Suprapubic skin (tissue), 4 donors: ENCODE data around the gene OSBPL6.

Source experiments
- EP300 ChIP-seq: sonication (generic); formaldehyde crosslinking; IDR thresholded peaks from one replicate; pipeline ENCODE4 v1.6.1; 2017; ENCODE audit warnings: antibody characterized with exemption
- POLR2AphosphoS5 ChIP-seq, 3 donors: sonication (generic); formaldehyde crosslinking; IDR thresholded peaks; one replicate each; pipeline ENCODE4 v1.6.1; 2017; ENCODE audit warnings: antibody characterized with exemption in 3 of 3
- TF ChIP-seq, protein P1 (sequence below), 2 donors: fragments of 200-600 bp in 1 of 2; fragments of 450-650 bp in 1 of 2; sonication (generic) in 1 of 2; IDR thresholded peaks; one replicate each; pipeline ENCODE4 v1.5.1; 2016 to 2019; ENCODE audit warnings: antibody characterized with exemption in 2 of 2, mild to moderate bottlenecking in 1 of 2, moderate library complexity in 1 of 2

DNA sequence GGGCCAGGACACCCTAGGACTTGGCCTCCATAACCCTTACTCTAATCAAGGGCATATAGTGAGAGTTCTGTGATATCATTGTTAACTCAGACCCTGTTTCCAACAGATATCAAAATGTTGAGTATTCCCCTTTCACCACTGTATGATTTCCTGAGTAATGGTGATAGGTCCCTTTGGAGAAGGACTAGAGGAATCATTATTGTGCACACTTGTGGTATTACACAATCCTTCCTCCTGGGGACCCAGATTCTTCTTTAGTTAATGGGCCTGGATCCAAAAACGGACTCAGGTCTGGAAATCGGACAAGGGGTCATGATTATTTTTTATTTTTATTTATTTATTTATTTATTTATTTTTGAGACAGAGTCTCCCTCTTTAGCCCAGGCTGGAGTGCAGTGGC, 233.1 kb downstream of the OSBPL6 start:
- TF ChIP-seq, protein P1, sequence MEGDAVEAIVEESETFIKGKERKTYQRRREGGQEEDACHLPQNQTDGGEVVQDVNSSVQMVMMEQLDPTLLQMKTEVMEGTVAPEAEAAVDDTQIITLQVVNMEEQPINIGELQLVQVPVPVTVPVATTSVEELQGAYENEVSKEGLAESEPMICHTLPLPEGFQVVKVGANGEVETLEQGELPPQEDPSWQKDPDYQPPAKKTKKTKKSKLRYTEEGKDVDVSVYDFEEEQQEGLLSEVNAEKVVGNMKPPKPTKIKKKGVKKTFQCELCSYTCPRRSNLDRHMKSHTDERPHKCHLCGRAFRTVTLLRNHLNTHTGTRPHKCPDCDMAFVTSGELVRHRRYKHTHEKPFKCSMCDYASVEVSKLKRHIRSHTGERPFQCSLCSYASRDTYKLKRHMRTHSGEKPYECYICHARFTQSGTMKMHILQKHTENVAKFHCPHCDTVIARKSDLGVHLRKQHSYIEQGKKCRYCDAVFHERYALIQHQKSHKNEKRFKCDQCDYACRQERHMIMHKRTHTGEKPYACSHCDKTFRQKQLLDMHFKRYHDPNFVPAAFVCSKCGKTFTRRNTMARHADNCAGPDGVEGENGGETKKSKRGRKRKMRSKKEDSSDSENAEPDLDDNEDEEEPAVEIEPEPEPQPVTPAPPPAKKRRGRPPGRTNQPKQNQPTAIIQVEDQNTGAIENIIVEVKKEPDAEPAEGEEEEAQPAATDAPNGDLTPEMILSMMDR (IDR thresholded peaks at IDR 0.05): no peak
- TF ChIP-seq EP300: no peak
- no peak for TF ChIP-seq POLR2AphosphoS5 (IDR thresholded peaks at IDR 0.05)
